Gastroesophageal sphincter (tissue), 4 donors: ENCODE measurements around the gene ZNF317. TPM values are rescaled to one million over a fixed set of nuclear protein-coding genes. Genes with fewer than 3 reads are reported as not detected.

Source experiments
- ATAC-seq: fragments of 150-250 bp; one replicate; pipeline ENCODE4 v1.9.1; 2016; ENCODE audit warnings: mild to moderate bottlenecking, moderate library complexity
- H3K27ac ChIP-seq, 4 donors: fragments of 200-600 bp; sonication (generic) in 3 of 4; 1 replicate in 3 of 4; 2 replicates in 1 of 4; pipeline ENCODE4 v1.5.1; 2016 to 2019
- H3K27me3 ChIP-seq: fragments of 200-600 bp; sonication (generic); one replicate; pipeline ENCODE4 v1.5.1; 2019
- H3K36me3 ChIP-seq, 2 donors: fragments of 200-600 bp; sonication (generic); one replicate each; pipeline ENCODE4 v1.5.1; 2019; ENCODE audit warnings: control low read depth in 1 of 2
- H3K4me1 ChIP-seq, 3 donors: fragments of 200-600 bp; sonication (generic); 1 replicate in 2 of 3; 2 replicates in 1 of 3; pipeline ENCODE4 v1.5.1; 2016 to 2019; ENCODE audit warnings: control low read depth in 2 of 3
- H3K4me3 ChIP-seq, 2 donors: fragments of 200-600 bp; sonication (generic); one replicate each; pipeline ENCODE4 v1.5.1; 2019; ENCODE audit warnings: mild to moderate bottlenecking in 1 of 2, moderate library complexity in 1 of 2
- H3K9me3 ChIP-seq, 3 donors: fragments of 200-600 bp; sonication (generic); one replicate each; pipeline ENCODE4 v1.5.1; 2017 to 2019; ENCODE audit warnings: control low read depth in 2 of 3
- EP300 ChIP-seq: sonication (generic); formaldehyde crosslinking; IDR thresholded peaks from one replicate; pipeline ENCODE4 v1.6.1; 2017; ENCODE audit warnings: antibody characterized with exemption, mild to moderate bottlenecking
- POLR2A ChIP-seq, 2 donors: fragments of 450-650 bp; IDR thresholded peaks; one replicate each; pipeline ENCODE4 v1.6.1; 2017; ENCODE audit warnings: antibody characterized with exemption in 2 of 2, mild to moderate bottlenecking in 2 of 2, moderate library complexity in 1 of 2
- POLR2AphosphoS5 ChIP-seq: sonication (generic); formaldehyde crosslinking; IDR thresholded peaks from one replicate; pipeline ENCODE4 v1.6.1; 2017; ENCODE audit warnings: antibody characterized with exemption
- WGBS, 2 donors: methylation state at CpG; one replicate each; pipeline ENCODE4 v1.1.5; 2018; ENCODE audit warnings: low coverage in 1 of 2; 5-methylcytosine and 5-hydroxymethylcytosine counted together
- total RNA-seq, 4 donors: library from RNA; depleted of rRNA; stranded (reverse); fragments of >200 nt; gene quantifications; one replicate each; pipeline ENCODE4 v1.1.0, GENCODE V29; 2016
- TF ChIP-seq, protein P1 (sequence below), 4 experiments: fragments of 200-600 bp in 2 of 4; fragments of 450-650 bp in 2 of 4; sonication (generic) in 1 of 4; IDR thresholded peaks; one replicate each; pipeline ENCODE4 v1.5.1; 2017 to 2019; ENCODE audit warnings: antibody characterized with exemption in 4 of 4, mild to moderate bottlenecking in 2 of 4, moderate library complexity in 2 of 4

Gene ZNF317
- total RNA-seq, 4 donors from 2014 or later, result 16.7 to 23.6 (median 20.1) TPM

DNA sequence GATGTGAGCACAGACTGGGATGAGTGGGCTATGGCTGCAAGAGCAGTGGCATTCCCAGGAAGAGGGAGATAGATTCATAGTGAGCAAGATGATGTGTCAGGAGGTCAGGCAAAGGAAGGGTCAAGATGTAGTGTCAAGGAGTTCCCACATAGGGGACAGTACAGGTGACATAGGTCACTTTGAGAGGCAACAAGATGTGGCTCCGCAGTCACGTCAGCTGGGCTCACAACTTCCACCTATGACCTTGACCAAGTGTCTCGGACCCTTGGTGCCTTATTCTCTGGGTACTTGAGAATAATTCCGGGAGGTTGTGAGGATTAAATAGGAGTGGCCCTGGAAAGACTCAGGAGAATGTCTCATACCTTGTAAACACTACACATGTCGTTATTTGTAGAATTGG, 10.5 kb downstream of the ZNF317 start:
- peaks cover 0 to 53% of the 10 kb centered on the region in 2 donors for H3K36me3 ChIP-seq
- no peaks in the 10 kb centered on the region for H3K4me1 ChIP-seq
- 97% methylated on average over 4 to 5 of the region's 5 CpGs for WGBS, 2 donors
- H3K27me3 ChIP-seq, result no peaks in the 10 kb centered on the region
- no peak for ATAC-seq
- no peak overlapping the region for H3K4me3 ChIP-seq
- no peak overlapping the region for H3K27ac ChIP-seq
- H3K9me3 ChIP-seq, result peaks cover 0 to 20% (median 0%) of the 10 kb centered on the region in 3 donors
- TF ChIP-seq EP300, result no peak
- no peak for TF ChIP-seq POLR2A (IDR thresholded peaks at IDR 0.05)
- no peak for TF ChIP-seq POLR2AphosphoS5
- TF ChIP-seq, protein P1, sequence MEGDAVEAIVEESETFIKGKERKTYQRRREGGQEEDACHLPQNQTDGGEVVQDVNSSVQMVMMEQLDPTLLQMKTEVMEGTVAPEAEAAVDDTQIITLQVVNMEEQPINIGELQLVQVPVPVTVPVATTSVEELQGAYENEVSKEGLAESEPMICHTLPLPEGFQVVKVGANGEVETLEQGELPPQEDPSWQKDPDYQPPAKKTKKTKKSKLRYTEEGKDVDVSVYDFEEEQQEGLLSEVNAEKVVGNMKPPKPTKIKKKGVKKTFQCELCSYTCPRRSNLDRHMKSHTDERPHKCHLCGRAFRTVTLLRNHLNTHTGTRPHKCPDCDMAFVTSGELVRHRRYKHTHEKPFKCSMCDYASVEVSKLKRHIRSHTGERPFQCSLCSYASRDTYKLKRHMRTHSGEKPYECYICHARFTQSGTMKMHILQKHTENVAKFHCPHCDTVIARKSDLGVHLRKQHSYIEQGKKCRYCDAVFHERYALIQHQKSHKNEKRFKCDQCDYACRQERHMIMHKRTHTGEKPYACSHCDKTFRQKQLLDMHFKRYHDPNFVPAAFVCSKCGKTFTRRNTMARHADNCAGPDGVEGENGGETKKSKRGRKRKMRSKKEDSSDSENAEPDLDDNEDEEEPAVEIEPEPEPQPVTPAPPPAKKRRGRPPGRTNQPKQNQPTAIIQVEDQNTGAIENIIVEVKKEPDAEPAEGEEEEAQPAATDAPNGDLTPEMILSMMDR (IDR thresholded peaks at IDR 0.05), result no peak

DNA sequence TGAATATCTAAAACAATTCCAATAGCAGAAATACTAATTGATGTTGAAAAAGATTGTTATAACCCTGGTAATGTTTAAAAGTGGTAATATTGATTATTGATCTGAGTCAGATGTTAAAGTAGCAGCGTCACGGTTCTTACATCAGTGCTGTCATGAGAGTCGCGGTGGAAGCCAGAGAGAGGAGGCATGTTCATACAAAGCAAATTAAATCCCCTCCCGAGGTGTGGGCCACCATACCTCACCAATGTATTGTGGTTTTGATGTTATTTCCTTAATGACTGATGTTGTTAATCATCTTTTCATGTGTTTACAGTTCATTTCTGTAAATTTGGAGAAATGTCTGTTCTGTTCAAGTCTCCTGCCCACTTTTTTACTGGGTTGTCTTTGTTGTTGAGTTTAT, 11.2 kb downstream of the ZNF317 start:
- Histone ChIP-seq H3K27me3 (no peaks in the 10 kb centered on the region), H3K9me3 (peaks cover 0 to 18% (median 0%) of the 10 kb centered on the region in 3 donors), H3K4me3 (no peak overlapping the region), H3K27ac (no peak overlapping the region), H3K4me1 (no peaks in the 10 kb centered on the region), H3K36me3 (peaks cover 0 to 60% of the 10 kb centered on the region in 2 donors)
- ATAC-seq, result no peak
- TF ChIP-seq POLR2A (IDR thresholded peaks at IDR 0.05) (no peak), EP300 (no peak), POLR2AphosphoS5 (no peak)
- TF ChIP-seq, protein P1 (IDR thresholded peaks at IDR 0.05), result no peak
- 92 to 97% methylated on average over 5 of the region's 5 CpGs for WGBS, 2 donors

DNA sequence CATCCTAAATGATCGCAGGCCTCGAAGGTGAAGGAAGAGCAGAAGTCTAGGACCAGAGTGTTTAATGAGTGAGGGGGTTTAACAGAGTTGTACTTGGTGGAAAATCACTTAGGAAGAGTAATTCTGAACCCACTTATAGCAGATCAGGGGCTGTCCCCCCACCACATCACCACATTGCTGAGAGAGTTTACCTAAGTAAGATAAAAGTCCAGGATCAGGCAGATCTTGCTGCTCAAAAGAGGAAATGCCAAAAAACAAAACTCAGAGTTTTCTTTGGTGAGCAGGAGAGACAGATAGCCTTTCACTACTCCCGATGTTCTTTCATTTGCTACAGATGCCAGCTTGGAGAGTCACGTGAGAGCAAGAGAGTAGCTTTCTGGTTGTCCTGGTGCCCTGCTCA, 15.4 kb downstream of the ZNF317 start:
- H3K9me3 ChIP-seq, result peaks cover 0 to 29% (median 0%) of the 10 kb centered on the region in 3 donors

DNA sequence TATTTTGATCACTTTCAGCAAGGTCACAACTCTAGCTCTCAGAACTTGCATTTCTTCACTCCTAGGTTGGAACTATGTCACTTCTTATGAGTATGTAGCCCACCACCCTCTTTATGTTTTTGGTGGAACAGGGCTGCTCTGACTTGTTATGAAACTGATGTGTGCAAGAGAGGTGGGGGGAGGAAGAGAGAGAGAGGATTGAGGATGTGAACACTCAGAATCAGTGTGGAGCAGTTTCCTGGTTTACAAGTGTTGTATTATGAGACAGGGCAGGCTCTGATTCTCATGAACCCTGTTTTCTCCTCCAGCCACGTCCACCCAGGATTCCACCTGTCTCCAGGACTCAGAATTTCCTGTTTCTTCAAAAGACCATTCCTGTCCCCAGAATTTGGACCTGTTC, 16.1 kb downstream of the ZNF317 start:
- H3K36me3 ChIP-seq, result peaks cover 10 to 80% of the 10 kb centered on the region in 2 donors
- ATAC-seq, result no peak
- H3K4me3 ChIP-seq, result no peak overlapping the region
- H3K9me3 ChIP-seq, result peaks cover 0 to 35% (median 0%) of the 10 kb centered on the region in 3 donors
- no peak for TF ChIP-seq POLR2A (IDR thresholded peaks at IDR 0.05)
- no peak for TF ChIP-seq EP300
- TF ChIP-seq, protein P1 (IDR thresholded peaks at IDR 0.05), result no peak
- no peak for TF ChIP-seq POLR2AphosphoS5
- no peaks in the 10 kb centered on the region for H3K27me3 ChIP-seq
- H3K27ac ChIP-seq, result no peak overlapping the region
- WGBS, 2 donors, result no CpG with 5 or more reads among the region's 1 CpG
- no peaks in the 10 kb centered on the region for H3K4me1 ChIP-seq

More for the DNA sequence above, 15.4 kb downstream of the ZNF317 start:
- peaks cover 6 to 73% of the 10 kb centered on the region in 2 donors for H3K36me3 ChIP-seq
- 90% methylated on average over 4 of the region's 4 CpGs; no CpG with 5 or more reads in 1 of the 2 donors for WGBS, 2 donors
- H3K27ac ChIP-seq, result no peak overlapping the region
- H3K4me3 ChIP-seq, result no peak overlapping the region
- no peak for TF ChIP-seq POLR2A (IDR thresholded peaks at IDR 0.05)
- TF ChIP-seq EP300, result no peak
- TF ChIP-seq POLR2AphosphoS5, result no peak
- TF ChIP-seq, protein P1 (IDR thresholded peaks at IDR 0.05), result no peak
- no peaks in the 10 kb centered on the region for H3K27me3 ChIP-seq
- no peaks in the 10 kb centered on the region for H3K4me1 ChIP-seq
- no peak for ATAC-seq

DNA sequence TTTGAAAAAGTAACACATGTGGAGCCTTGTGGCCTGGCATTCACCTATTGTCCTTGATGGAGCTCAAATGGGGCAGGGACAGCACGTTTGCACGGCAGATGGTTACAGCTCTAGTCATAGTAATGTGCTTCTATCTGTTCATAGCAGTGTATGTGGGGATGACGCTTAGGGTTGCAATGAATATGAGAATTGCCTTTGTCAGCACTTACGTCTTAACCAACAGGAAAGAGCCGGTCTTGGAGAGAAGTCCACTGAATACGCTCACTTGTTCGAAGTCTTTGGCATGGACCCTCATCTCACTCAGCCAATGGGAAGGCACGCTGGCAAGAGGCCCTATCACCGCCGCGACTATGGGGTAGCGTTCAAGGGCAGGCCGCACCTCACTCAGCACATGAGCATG, 19.7 kb downstream of the ZNF317 start:
- H3K36me3 ChIP-seq, result peaks cover 10 to 99% of the 10 kb centered on the region in 2 donors
- no peak overlapping the region for H3K27ac ChIP-seq
- no peak for ATAC-seq
- no peaks in the 10 kb centered on the region for H3K4me1 ChIP-seq
- H3K27me3 ChIP-seq, result no peaks in the 10 kb centered on the region
- peaks cover 0 to 30% (median 0%) of the 10 kb centered on the region in 3 donors for H3K9me3 ChIP-seq
- H3K4me3 ChIP-seq, result no peak overlapping the region
- TF ChIP-seq EP300 (no peak), POLR2A (IDR thresholded peaks at IDR 0.05) (no peak), POLR2AphosphoS5 (no peak)
- TF ChIP-seq, protein P1 (IDR thresholded peaks at IDR 0.05), result no peak
- 98% methylated on average over 9 to 10 of the region's 13 CpGs for WGBS, 2 donors
